GM12878 (cell line): ENCODE results near the gene BCAP29.

ENCODE experiments used
- ATF2 ChIP-seq: IDR thresholded peaks from 2 replicates; pipeline ENCODE4 v1.6.1; 2012; ENCODE audit warnings: low read length, inconsistent platforms
- CHD1 ChIP-seq: IDR thresholded peaks from 2 replicates; pipeline ENCODE4 v1.6.1; 2012; ENCODE audit warnings: low read depth, low read length, improper control_type of control experiment
- CREB1 ChIP-seq: IDR thresholded peaks from 2 replicates; pipeline ENCODE4 v1.6.1; 2012; ENCODE audit warnings: low read depth, mild to moderate bottlenecking, inconsistent platforms
- CTCF ChIP-seq, 3 experiments: IDR thresholded peaks in 2 of 3; conservative IDR thresholded peaks in 1 of 3; 2 replicates each; pipeline ENCODE4 v1.5.1; 2011; ENCODE audit warnings: low read depth in 3 of 3, low read length in 3 of 3, mild to moderate bottlenecking in 3 of 3, control low read depth in 2 of 3, moderate library complexity in 2 of 3, inconsistent platforms in 1 of 3, mixed read lengths in 1 of 3; ENCODE audit not compliant: control insufficient read depth in 2 of 3, insufficient read depth in 1 of 3; ENCODE audit errors: extremely low read depth in 1 of 3
- JUNB ChIP-seq: IDR thresholded peaks from 2 replicates; pipeline ENCODE4 v1.6.1; 2016; ENCODE audit warnings: antibody characterized with exemption, mild to moderate bottlenecking
- MAX ChIP-seq: IDR thresholded peaks from 2 replicates; pipeline ENCODE4 v1.6.1; 2012; ENCODE audit warnings: low read depth, low read length, improper control_type of control experiment
- MLLT1 ChIP-seq: fragments of 450-650 bp; IDR thresholded peaks from 2 replicates; pipeline ENCODE4 v1.6.1; 2016; ENCODE audit warnings: mild to moderate bottlenecking
- POLR2AphosphoS2 ChIP-seq: IDR thresholded peaks from 2 replicates; pipeline ENCODE4 v1.6.1; 2011; ENCODE audit warnings: low read depth, mild to moderate bottlenecking, low read length, improper control_type of control experiment, moderate library complexity
- RAD21 ChIP-seq: IDR thresholded peaks from 2 replicates; pipeline ENCODE4 v1.6.1; 2011; ENCODE audit warnings: mild to moderate bottlenecking, low read depth, low read length, moderate library complexity; ENCODE audit not compliant: insufficient read depth
- YY1 ChIP-seq: IDR thresholded peaks from 2 replicates; pipeline ENCODE4 v1.6.1; 2011; ENCODE audit warnings: low read depth, mild to moderate bottlenecking, low read length

GRCh38 chr7:107613439-107613838, 33.4 kb downstream of the BCAP29 start:
- TF ChIP-seq CHD1 (no peak), MAX (no peak), CREB1 (no peak), JUNB (no peak), MLLT1 (no peak), ATF2 (no peak), RAD21 (no peak), CTCF (IDR thresholded peaks at IDR 0.05 in 2 of 3, conservative IDR thresholded peaks at IDR 0.05 in 1 of 3; ENCODE audit: control insufficient read depth in 2 of 3, extremely low read depth in 1 of 3, insufficient read depth in 1 of 3, low read depth in 3 of 3, low read length in 3 of 3) (no peak), POLR2AphosphoS2 (no peak), YY1 (no peak)
